GM11168 (cell line): ENCODE measurements around the gene MAEA.

Experiments
- in situ Hi-C: fragments of 300-500 bp; cut with MboI; formaldehyde crosslinking; loops from one replicate; pipeline ENCODE4 v1.12.0; 2022; ENCODE audit warnings: low sequenced_read_pairs; ENCODE audit not compliant: unreplicated experiment

MAEA gene

DNA sequence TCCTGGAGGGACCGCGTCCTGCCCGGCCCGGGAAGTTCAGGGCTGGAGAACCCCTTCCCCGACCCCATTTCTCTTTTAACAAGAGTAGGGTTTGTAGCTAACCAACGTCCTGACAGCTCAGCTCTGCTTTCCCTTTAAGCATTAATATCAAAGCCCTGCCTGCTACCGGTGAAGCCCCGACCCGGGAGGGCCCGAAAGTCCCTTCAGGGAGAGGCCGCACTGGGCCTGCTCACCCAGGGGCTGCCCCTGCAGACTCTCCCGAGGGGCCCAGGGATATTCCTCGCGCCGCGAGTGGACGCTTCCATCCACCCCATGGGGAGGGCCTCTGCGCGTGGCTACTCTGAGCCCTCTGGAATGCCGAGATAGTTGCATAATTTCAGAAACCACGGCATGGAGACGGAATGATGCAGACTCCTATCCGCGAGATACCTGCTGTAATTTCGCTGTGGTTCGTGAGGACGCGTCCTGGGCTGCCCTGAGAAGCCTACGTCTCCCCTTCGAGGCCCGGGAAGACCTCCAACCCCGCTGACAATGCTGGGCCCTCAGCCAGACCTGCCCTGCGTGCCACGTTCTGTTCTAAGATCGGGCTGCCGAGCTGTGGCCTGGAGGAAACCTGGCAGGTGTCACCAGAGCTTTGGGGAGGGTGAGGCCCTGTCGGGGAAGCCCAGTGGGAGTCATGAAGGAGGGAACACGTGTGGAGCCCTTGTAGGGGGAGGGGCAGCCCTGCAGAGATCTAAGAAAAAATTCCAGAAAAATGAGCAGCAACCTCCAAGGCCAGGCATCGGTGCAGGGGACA is 39.8 kb upstream of the MAEA start:
- in situ Hi-C loops: no loop called here

DNA sequence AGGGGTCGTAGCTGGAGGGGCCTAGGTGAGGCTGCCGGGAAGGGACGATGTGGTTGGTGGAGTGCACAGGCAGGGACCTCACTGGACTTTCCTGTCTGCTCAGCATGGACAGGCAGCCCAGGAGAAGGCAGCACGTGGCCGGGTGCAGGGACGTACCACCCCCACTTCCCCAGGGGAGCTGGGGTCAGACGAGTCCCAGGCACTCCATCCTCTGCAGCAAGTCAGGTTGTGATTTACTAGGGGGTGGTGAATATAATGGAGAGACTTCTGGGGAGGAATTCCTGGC is 39.2 kb upstream of the MAEA start:
- in situ Hi-C loops: no loop called here

- in situ Hi-C loops: no loop called here
These were observed 38.5 kb upstream of the MAEA start for GRCh38 chr4:1250921-1251772.

DNA sequence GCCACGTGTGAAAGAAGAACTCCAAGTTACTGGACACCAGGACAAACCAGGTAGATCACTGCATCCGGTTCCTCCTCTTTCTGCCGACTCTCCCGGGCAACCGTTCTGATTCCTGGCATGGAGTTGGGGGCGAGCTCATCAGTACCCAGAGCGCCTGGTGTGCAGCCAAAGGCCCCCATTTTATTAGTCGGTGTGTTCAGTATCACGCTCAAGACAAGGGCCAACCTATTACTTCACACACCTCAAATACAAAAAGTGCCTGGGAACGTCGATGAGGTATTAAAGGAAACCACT is 38.0 kb upstream of the MAEA start:
- in situ Hi-C loops: no loop called here

DNA sequence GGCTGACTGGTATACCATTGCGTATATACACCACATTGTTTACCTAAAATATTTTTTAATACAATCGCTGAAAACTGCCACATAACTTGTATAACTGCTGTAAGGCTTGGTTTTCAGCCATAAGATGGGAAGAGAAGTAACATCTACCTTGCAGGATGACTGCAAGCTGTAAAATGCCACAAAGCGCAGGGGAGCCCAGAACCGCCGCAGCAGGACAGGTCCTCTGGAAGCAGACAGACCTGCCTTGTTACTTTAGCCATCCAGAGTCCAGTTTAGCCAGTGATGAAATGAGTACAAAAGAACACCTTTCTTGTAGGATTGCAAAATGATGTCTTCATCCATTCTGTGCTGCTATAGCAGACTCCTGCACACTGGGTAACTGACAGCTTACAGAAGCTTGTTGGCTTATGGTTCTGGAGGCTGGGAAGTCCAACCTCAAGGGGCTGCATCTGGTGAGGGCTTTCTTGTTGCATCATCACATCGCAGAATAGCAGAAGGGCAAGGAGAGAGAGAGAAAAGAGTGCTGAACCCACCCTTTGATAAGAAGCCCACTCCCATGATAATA is 36.7 kb upstream of the MAEA start:
- in situ Hi-C loops: no loop called here

GRCh38 chr4:1253831-1254230 is 35.9 kb upstream of the MAEA start:
- in situ Hi-C loops: no loop called here

DNA sequence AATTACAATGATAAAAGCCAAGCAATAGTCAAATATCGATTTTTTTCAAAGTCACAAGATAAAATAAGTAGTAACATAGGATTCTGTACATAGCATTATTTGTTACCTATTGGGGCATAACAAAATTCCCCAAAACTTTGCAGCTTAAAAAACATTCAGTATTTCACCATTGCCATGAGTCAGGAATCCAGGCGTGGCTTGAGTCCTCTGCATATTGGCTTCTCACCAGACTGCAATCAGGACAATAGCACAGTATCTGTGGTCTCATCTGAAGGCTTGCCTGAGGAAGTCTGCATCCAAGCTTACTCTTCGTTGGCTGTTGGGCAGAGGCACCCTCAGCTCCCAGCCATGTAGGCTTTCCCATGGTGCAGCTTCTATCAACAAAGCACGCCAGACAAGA is 34.5 kb upstream of the MAEA start:
- in situ Hi-C loops: no loop called here

DNA sequence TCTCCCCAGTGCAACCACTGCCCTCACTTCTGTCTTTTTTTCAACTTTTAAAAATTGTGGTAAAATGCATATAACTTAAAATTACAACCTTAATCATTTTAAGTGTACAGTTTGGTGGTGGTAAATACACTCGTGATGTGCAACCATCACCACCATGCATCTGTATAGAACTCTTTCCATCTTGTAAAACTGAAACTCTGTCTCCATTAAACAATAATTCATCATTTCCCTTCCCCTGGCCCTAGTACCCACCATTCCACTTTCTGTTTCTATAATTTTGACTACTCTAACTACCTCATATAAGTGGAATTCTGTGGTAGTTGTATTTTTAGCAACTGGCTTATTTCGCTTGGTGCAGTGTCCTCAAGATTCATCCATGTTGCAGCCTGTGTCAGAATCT is 34.0 kb upstream of the MAEA start:
- in situ Hi-C loops: no loop called here

DNA sequence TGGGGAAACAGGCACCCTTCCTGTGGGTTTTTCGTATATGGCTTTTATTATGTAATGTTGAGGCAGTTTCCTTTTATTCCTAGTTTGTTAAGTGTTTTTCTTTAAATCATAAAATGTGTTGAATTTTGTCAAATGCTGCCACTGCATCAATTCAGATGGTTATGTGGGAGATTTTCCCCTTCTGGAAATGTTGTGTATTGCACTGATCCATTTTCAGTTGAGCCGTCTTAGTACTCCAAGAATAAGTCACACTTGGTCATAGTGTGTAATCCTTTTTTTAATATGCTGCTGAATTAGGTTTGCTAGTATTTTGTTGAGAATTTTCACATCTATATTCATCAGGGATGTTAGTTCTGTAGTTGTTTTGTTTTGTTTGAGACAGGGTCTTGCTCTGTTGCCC is 31.2 kb upstream of the MAEA start:
- in situ Hi-C loops: no loop called here

GRCh38 chr4:1259966-1260365 is 29.7 kb upstream of the MAEA start:
- in situ Hi-C loops: loop anchor here (10.0 kb wide), 1 partner anchor 95 kb away; no protein-coding TSS in a partner anchor

DNA sequence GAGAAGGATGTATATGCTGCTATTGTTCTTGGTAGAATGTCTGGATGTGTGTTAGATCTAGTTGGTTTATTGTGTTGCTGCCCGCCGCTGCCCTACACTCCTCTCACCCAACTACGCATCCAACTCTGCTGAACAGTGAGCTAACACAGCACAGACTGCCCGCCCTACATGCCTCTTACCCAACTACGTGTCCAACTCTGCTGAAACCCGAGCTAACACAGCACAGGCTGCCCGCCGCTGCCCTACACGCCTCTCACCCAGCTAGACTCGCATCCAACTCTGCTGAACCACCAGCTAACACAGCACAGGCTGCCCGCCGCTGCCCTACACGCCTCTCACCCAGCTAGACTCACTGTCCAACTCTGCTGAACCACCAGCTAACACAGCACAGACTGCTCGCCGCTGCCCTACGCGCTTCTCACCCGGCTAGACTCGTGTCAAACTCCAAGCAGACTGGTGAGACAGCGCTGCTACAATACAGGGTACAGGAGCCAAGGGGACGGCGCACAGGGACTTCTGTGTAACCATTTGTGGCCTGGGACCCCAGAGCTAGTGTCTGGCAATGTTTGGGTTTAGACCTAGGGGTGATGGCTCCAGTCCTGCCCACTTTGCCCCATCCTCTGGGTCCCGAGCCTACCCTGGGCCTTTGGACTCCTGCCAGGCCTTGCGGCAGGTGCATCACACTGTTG is 29.1 kb upstream of the MAEA start:
- in situ Hi-C loops: loop anchor here (10.0 kb wide), 1 partner anchor 96 kb away; no protein-coding TSS in a partner anchor

- in situ Hi-C loops: loop anchor here (10.0 kb wide), 1 partner anchor 97 kb away; no protein-coding TSS in a partner anchor
These were observed 28.4 kb upstream of the MAEA start for GRCh38 chr4:1261107-1261928.

DNA sequence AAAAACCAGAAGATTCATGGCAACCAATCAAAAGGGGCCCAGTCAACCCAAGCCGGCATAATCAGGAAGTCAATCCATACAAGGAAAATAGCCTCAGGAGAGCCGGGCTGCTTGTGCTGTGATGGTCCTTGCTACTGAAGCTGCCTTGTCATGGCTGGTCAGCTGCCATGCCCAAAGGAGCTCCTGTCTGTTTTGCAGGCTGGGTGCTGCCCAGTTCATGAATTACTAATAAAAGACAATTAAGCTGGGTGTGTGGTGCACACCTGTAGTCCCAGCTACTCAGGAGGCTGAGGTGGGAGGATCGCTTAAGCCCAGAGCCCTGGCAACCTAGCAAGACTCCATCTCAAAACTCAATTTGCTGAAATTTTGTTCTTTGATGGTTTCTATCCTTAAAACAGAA is 24.7 kb upstream of the MAEA start:
- in situ Hi-C loops: loop anchor here (5.0 to 10.0 kb wide), 2 partner anchors 100 to 133 kb away; no protein-coding TSS in a partner anchor

- in situ Hi-C loops: loop anchor here (5.0 to 10.0 kb wide), 2 partner anchors 101 to 133 kb away; no protein-coding TSS in a partner anchor
These were observed 24.3 kb upstream of the MAEA start for GRCh38 chr4:1265351-1265750.

DNA sequence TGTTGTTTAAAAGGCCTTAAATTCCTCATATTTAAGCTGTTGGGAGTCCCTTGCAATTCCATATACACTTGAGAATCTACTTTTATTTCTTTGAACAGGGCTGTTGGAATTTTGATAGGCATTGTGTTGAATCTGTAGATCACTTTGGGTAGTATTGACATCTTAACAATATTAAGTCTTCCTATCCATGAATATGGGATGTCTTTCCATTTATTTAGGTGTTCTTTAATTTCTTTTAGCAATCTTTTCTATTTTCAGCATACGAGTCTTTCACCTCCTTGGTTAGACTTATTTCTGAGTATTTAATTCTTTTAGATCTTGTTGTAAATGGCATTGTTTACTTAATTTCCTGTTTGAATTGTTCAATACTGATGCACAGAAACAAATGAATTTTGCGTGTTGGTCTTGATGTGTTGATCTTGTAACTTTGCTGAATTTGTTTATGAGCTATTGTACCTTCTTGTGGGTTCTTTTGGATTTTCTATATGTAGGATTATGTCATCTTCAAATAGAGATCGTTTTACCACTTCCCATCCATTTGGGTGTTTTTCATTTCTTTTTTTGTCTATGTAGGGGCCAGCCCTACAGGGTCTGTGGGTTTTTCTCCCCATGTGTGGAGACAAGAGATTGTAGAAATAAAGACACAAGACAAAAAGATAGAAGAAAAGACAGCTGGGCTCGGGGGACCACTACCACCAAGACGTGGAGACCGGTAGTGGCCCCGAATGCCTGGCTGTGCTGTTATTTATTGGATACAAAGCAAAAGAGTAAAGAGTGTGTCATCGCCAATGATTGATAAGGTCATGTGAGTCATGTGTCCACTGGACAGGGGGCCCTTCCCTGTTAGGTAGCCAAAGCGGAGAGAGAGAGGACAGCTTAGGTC is 22.6 kb upstream of the MAEA start:
- in situ Hi-C loops: loop anchor here (5.0 to 10.0 kb wide), 2 partner anchors 102 to 135 kb away; no protein-coding TSS in a partner anchor

- in situ Hi-C loops: loop anchor here (5.0 to 10.0 kb wide), 2 partner anchors 104 to 137 kb away; no protein-coding TSS in a partner anchor
These were observed 20.5 kb upstream of the MAEA start for GRCh38 chr4:1269209-1269608.

DNA sequence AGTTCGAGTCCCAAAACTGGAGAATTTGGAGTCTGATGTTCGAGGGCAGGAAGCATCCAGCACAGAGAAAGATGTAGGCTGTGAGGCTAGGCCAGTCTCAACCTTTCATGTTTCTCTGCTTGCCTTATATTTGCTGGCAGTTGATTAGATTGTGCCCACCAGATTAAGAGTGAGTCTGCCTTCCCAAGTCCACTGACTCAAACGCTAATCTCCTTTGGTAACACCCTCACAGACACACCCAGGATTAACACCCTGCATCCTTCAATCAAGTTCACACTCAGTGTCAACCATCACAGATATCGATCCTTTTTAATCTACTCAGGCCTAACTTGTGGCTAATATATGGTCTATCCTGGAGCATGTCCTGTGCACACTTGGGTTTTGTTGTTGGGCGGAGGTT is 18.0 kb upstream of the MAEA start:
- in situ Hi-C loops: no loop called here

- in situ Hi-C loops: no loop called here
These were observed 14.8 kb upstream of the MAEA start for GRCh38 chr4:1274871-1275270.

DNA sequence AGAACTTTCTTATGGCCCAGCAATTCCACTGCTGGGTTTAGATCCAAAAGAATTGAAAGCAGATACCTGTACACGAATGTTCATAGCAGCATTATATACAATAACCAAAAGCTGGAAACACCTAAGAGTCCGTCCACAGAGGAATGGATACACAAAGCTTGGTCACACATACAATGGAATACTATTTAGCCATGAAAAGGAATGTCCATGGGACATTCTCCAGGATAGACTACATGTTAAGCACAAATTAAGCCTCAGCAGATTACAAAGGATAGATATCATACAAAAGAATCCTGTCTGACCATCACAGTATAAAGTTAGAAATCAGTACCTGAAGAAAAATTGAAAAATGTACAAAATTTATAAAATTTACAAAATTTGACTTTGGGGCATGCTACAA is 12.7 kb upstream of the MAEA start:
- in situ Hi-C loops: no loop called here
